Measurements from ENCODE around the gene TADA2B.

GRCh38 chr4:7103607-7104365, 60.6 kb downstream of the TADA2B start:
- TF ChIP-seq SREBF2 (IDR thresholded peaks at IDR 0.05) (no peak), HOXA7 (CRISPR knock-in tag; IDR thresholded peaks at IDR 0.05) (no peak), POLR2A (IDR thresholded peaks at IDR 0.05; ENCODE audit: low read length) (no peak)

Data from A549 (cell line).